Measurements from ENCODE around the gene SCARB1. TPM values are rescaled to one million over a fixed set of nuclear protein-coding genes. Genes with fewer than 3 reads are reported as not detected.

SCARB1 gene
- total and polyA plus RNA-seq, 2 experiments from 2014 or later: 31.0 to 62.5 TPM

DNA sequence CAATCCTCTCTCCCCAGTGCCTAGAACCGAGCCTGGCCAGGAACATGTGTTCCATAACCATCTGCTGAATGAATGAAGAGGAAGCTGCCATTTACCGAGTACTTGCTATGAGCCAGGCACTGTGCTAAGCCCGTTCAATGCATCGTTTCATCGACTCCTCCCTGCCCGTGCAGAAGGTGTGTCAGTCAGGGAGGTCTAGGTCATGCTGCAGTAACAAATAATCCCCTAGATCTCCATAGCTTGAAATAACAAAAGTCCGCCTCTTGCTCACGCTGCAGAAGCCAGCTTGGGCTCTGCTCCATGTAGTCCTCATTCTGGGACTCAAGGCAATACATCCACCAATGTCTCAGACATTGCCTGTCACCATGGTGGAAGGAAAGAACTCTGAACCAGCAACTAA, 101.3 kb downstream of the SCARB1 start:
- H3F3A ChIP-seq (replicated peaks; ENCODE audit: low read depth): no peaks in the 10 kb centered on the region
- Mint-ChIP-seq H3K27me3 (ENCODE audit: insufficient read depth, low read depth, poor library complexity) (peaks cover 16% of the 10 kb centered on the region), H3K27ac (no peak overlapping the region), H3K4me1 (peaks cover 16% of the 10 kb centered on the region), H3K9me3 (peaks cover 37% of the 10 kb centered on the region), H3K4me3 (no peak overlapping the region), H3K36me3 (ENCODE audit: low read depth) (peaks cover 16% of the 10 kb centered on the region)
- TF ChIP-seq ETS1 (IDR thresholded peaks at IDR 0.05): no peak
- TF ChIP-seq, protein P1, sequence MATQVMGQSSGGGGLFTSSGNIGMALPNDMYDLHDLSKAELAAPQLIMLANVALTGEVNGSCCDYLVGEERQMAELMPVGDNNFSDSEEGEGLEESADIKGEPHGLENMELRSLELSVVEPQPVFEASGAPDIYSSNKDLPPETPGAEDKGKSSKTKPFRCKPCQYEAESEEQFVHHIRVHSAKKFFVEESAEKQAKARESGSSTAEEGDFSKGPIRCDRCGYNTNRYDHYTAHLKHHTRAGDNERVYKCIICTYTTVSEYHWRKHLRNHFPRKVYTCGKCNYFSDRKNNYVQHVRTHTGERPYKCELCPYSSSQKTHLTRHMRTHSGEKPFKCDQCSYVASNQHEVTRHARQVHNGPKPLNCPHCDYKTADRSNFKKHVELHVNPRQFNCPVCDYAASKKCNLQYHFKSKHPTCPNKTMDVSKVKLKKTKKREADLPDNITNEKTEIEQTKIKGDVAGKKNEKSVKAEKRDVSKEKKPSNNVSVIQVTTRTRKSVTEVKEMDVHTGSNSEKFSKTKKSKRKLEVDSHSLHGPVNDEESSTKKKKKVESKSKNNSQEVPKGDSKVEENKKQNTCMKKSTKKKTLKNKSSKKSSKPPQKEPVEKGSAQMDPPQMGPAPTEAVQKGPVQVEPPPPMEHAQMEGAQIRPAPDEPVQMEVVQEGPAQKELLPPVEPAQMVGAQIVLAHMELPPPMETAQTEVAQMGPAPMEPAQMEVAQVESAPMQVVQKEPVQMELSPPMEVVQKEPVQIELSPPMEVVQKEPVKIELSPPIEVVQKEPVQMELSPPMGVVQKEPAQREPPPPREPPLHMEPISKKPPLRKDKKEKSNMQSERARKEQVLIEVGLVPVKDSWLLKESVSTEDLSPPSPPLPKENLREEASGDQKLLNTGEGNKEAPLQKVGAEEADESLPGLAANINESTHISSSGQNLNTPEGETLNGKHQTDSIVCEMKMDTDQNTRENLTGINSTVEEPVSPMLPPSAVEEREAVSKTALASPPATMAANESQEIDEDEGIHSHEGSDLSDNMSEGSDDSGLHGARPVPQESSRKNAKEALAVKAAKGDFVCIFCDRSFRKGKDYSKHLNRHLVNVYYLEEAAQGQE (IDR thresholded peaks at IDR 0.05; ENCODE audit: unreplicated experiment): no peak
- TF ChIP-seq EZH2 (IDR thresholded peaks at IDR 0.05; ENCODE audit: low read depth, unreplicated experiment): no peak
- TF ChIP-seq POLR2AphosphoS5 (IDR thresholded peaks at IDR 0.05; ENCODE audit: low read depth): no peak
- no peak for TF ChIP-seq JUNB (IDR thresholded peaks at IDR 0.05; ENCODE audit: unreplicated experiment)
- H3K9me2 ChIP-seq (ENCODE audit: insufficient read depth): no peaks in the 10 kb centered on the region
- DNase-seq (ENCODE audit: low spot score) (no peak), ATAC-seq (no peak)
- no peak overlapping the region for H3K4me3 ChIP-seq
- H3K4me1 ChIP-seq (ENCODE audit: insufficient read depth): peaks cover 4% of the 10 kb centered on the region; the same call in 1 of the 2 replicates
- no peak overlapping the region for H3K4me2 ChIP-seq
- H3K79me2 ChIP-seq (replicated peaks; ENCODE audit: insufficient read depth): no peaks in the 10 kb centered on the region
- H2AFZ ChIP-seq: no peak overlapping the region
- H3K36me3 ChIP-seq (ENCODE audit: insufficient read depth): no peaks in the 10 kb centered on the region
- no peak overlapping the region for H3K27ac ChIP-seq (ENCODE audit: low read depth)
- H4K20me1 ChIP-seq (replicated peaks; ENCODE audit: insufficient read depth): no peaks in the 10 kb centered on the region
- H3K27me3 ChIP-seq (ENCODE audit: insufficient read depth): no peaks in the 10 kb centered on the region

DNA sequence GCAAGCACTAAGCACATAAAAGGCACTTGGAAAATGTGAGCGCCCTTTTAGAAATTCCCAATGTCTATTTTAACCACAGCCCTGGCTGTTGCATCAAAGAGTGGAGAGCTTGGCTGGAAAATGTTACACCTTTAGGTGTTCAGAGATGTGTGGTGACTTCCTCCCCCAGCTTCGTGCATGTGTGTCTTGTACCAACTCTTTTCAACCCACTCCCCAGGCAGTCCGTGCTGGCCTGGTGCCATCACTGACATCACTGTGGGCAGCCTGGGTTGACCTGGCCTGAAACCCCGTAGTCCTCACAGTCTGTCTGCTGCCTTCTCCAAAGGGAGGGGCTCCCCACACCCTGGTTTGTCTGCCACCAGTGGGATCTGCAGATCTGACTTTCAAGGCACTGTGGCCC, 101.8 kb downstream of the SCARB1 start:
- Histone ChIP-seq H2AFZ (no peak overlapping the region), H3K36me3 (ENCODE audit: insufficient read depth) (no peaks in the 10 kb centered on the region), H3K27me3 (ENCODE audit: insufficient read depth) (no peaks in the 10 kb centered on the region), H3K9me2 (ENCODE audit: insufficient read depth) (no peaks in the 10 kb centered on the region), H4K20me1 (replicated peaks; ENCODE audit: insufficient read depth) (no peaks in the 10 kb centered on the region), H3K4me3 (no peak overlapping the region), H3K4me2 (no peak overlapping the region), H3K4me1 (ENCODE audit: insufficient read depth) (peaks cover 4% of the 10 kb centered on the region; the same call in 1 of the 2 replicates), H3K79me2 (replicated peaks; ENCODE audit: insufficient read depth) (no peaks in the 10 kb centered on the region), H3K27ac (ENCODE audit: low read depth) (no peak overlapping the region), H3F3A (replicated peaks; ENCODE audit: low read depth) (no peaks in the 10 kb centered on the region)
- Mint-ChIP-seq H3K9me3 (peaks cover 42% of the 10 kb centered on the region), H3K36me3 (ENCODE audit: low read depth) (peaks cover 21% of the 10 kb centered on the region), H3K4me1 (peaks cover 16% of the 10 kb centered on the region), H3K27me3 (ENCODE audit: insufficient read depth, low read depth, poor library complexity) (peaks cover 11% of the 10 kb centered on the region), H3K27ac (no peak overlapping the region), H3K4me3 (no peak overlapping the region)
- ATAC-seq: no peak
- DNase-seq (ENCODE audit: low spot score): no peak
- TF ChIP-seq ZNF114 (CRISPR knock-in tag; IDR thresholded peaks at IDR 0.05) (no peak), JUNB (IDR thresholded peaks at IDR 0.05; ENCODE audit: unreplicated experiment) (no peak), STAT1 (IDR thresholded peaks at IDR 0.05; ENCODE audit: unreplicated experiment) (no peak), EZH2phosphoT487 (IDR thresholded peaks at IDR 0.05; ENCODE audit: unreplicated experiment) (no peak), POLR2AphosphoS5 (IDR thresholded peaks at IDR 0.05; ENCODE audit: low read depth) (no peak), EZH2 (IDR thresholded peaks at IDR 0.05; ENCODE audit: low read depth, unreplicated experiment) (no peak)
- TF ChIP-seq, protein P1 (IDR thresholded peaks at IDR 0.05; ENCODE audit: unreplicated experiment): no peak

All from GM23338 (cell line).